GM18909 (cell line): ENCODE results near the gene MUS81.

ENCODE experiments used
- ATAC-seq: cut with Tn5 transposase; IDR thresholded peaks from one replicate; pipeline ENCODE4 v1.9.1; 2021; ENCODE audit warnings: mild to moderate bottlenecking; ENCODE audit not compliant: unreplicated experiment, poor library complexity

MUS81 gene

DNA sequence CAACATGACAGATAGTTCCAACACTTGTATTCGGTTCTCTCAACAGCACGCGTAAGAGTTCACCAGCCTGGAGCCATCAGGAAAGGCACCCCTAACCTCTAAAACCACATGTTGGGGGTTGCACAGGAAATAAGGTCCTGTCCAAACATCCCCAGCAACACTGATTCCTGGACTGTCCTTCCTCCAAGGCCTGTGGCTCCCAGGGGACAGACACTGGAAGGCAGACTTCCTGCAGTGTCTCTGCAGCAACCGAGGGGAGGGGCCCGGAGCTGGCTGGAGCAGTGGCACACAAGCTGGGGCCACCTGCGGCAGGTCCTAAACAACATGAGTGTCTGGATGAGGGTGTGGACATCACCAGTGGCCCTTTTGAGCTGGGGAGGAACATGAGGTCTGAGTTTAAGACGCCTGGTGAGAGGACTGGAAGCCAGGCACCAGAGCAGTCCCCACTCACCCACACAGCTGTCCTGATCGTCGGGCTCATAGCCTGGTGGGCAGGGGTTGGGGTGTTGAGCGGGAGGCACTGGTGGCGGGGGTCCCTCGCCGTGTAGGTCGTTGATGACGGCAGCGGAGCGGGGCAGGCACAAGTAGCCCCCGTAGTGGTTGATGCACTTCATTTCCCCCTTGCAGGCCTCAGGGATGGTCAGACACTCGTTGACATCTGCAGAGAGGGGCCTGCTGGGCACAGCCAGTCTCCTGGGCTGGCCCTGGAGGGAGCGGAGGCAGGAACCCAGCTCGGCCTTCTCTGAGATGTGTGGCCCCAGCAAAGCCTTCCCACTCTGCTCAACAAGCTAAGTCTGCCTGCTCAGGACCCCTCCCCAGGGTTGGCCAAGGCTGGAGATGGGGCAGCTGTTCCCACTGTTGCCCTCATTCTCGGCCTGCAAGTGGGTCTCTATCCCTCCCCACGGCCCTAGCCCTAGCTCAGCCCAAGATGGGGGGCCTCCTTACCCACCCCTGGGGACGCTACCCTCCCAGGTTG, 10.8 kb downstream of the MUS81 start:
- ATAC-seq: no peak

- ATAC-seq: no peak
Measured at GRCh38 chr11:65871811-65872548, 11.7 kb downstream of the MUS81 start.

GRCh38 chr11:65872586-65873317, 12.5 kb downstream of the MUS81 start, which contains the start of gene EFEMP2:
EFEMP2 (minus strand) TSS chr11:65872800; CDS start chr11:65872354, 446 bp downstream.
- ATAC-seq: no peak

DNA sequence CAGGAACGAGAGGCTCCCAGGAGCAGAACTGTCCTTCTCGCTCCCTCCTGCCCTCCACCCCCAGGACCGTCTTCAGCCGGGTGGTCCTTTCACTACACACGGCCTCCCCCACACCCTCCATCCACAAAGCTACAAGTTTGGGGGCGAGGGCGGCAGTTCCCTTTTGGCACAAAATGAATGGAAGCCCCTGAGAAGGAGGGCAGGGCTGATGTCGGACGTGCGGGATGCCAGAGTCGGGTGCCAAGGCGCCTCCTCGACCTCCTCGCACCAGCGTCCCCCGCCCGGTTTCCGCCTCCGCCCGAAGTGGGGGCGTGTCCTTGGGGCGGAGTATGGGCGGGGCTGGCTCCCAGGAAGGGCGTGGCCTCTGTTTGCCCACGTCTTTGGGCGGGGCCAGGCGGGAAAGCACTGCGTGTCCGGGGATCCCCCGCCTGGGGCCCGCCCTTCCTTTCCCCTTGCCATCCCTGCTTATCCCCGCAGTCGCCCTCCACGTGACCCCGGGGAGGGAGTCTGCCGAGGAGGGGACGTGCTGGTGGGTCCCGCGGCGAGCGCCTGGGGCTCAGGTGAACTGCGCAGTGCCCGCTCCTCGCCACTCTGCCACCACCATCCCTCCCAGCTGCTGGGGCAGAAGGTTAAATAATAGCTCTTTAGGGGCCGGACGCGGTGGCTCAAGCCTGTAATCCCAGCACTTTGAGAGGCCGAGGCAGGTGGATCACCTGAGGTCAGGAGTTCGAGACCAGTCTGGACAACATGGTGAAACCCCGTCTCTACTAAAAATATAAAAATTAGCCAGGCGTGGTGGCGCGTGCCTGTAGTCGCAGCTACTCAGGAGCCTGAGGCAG, 13.3 kb downstream of the MUS81 start:
- peak; percentile 86 for ATAC-seq

GRCh38 chr11:65879617-65880016, 19.4 kb downstream of the MUS81 start, which contains the start of gene CTSW:
CTSW (plus strand) TSS chr11:65879837; CDS start chr11:65879855, 18 bp downstream.
- ATAC-seq: no peak

DNA sequence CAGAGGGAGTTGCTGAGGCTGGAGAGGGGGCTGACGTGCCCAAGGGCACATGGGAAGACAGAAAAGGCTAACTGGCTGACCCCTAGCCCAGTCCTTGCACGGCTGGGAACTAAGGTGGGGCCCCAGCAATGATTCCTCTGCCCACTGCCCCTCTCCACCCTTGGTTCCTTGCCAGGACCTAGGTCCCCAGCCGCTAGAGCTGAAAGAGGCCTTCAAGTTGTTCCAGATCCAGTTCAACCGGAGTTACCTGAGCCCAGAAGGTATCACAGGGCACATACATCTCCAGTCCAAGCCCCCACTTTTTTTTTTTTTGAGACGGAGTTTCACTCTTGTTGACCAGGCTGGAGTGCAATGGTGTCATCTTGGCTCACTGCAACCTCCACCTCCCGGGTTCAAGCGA, 19.8 kb downstream of the MUS81 start:
- no peak for ATAC-seq

GRCh38 chr11:65880844-65881421, 20.7 kb downstream of the MUS81 start:
- ATAC-seq: no peak

- no peak for ATAC-seq
Measured at GRCh38 chr11:65882120-65883057, 22.2 kb downstream of the MUS81 start.

DNA sequence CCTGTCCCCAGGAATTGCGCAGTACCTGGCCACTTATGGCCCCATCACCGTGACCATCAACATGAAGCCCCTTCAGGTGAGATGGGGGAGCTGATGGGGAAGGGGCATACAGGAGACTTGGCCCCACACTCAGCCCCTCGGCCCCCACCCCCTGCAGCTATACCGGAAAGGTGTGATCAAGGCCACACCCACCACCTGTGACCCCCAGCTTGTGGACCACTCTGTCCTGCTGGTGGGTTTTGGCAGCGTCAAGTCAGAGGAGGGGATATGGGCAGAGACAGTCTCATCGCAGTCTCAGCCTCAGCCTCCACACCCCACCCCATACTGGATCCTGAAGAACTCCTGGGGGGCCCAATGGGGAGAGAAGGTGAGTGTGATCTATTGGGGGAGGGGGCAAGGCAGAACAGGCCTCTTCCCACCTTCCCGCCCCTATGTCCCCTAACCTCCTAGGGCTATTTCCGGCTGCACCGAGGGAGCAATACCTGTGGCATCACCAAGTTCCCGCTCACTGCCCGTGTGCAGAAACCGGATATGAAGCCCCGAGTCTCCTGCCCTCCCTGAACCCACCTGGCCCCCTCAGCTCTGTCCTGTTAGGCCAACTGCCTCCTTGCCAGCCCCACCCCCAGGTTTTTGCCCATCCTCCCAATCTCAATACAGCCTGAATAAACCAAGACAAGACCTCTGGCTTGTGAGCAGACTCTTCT, 23.0 kb downstream of the MUS81 start:
- ATAC-seq: no peak

GRCh38 chr11:65883786-65884715, 23.8 kb downstream of the MUS81 start:
- no peak for ATAC-seq

- peak; percentile 28 for ATAC-seq
Measured at GRCh38 chr11:65884716-65885092, 24.5 kb downstream of the MUS81 start.

- no peak for ATAC-seq
Measured at GRCh38 chr11:65885231-65885630, 25.0 kb downstream of the MUS81 start.

DNA sequence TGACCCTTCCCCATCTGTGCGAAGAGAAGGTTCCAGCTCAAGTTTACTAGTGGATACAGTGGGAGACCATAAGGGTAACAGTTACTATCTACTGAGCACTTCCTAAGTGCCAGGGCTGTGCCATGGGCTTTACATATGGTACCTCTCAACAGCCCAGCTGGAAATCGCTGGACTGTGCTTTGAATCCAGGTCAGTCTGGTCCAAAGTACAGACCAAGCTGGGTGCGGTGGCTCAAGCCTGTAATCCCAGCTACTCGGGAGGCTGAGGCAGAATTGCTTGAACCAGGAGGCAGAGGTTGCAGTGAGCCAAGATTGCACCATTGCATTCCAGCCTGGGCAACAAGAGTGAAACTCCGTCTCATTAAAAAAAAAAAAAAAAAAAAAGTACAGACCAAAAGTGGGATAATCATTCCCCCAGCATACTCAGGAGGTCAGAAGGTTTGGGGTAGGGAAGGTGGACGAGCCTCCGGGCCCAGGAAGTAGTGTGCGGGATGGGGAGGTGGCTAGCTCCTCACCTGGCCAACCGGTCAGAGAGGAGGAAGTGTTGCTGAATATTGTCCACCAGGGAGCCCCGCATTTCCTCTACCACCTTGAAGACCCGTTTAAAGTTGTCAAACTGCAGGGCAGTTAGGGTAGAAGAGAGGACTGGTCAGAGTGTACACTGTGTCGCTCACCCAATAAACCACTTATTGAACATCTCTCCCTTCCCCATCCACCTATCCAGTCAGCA, 25.7 kb downstream of the MUS81 start:
- ATAC-seq: no peak

GRCh38 chr11:65886826-65887722, 26.8 kb downstream of the MUS81 start:
- no peak for ATAC-seq

- no peak for ATAC-seq
Measured at GRCh38 chr11:65887723-65888162, 27.5 kb downstream of the MUS81 start.
